HL-60 (cell line): ENCODE results near the gene GJA3.

Experiments used
- CTCF ChIP-seq: IDR thresholded peaks from one replicate; pipeline ENCODE4 v1.5.1; 2011; ENCODE audit warnings: low read length, control low read depth, inconsistent platforms; ENCODE audit not compliant: insufficient read depth
- GABPA ChIP-seq: IDR thresholded peaks from 2 replicates; pipeline ENCODE4 v1.6.1; 2012; ENCODE audit warnings: low read depth
- POLR2AphosphoS5 ChIP-seq: IDR thresholded peaks from 2 replicates; pipeline ENCODE4 v1.6.1; 2012; ENCODE audit warnings: low read depth

- TF ChIP-seq CTCF (no peak), POLR2AphosphoS5 (no peak), GABPA (no peak)
These were observed 49.1 kb upstream of the GJA3 start for GRCh38 chr13:20209948-20210347.
